Testis (tissue), 2 donors: ENCODE data around the gene GSG1L.

Experiments used
- CTCF ChIP-seq, 3 experiments: fragments of 450-650 bp in 2 of 3; fragments of 200-600 bp in 1 of 3; sonication (generic) in 1 of 3; IDR thresholded peaks; one replicate each; pipeline ENCODE4 v1.5.1; 2016 to 2019; ENCODE audit warnings: antibody characterized with exemption in 3 of 3, mild to moderate bottlenecking in 2 of 3, moderate library complexity in 1 of 3
- POLR2A ChIP-seq: fragments of 450-650 bp; IDR thresholded peaks from one replicate; pipeline ENCODE4 v1.6.1; 2017; ENCODE audit warnings: antibody characterized with exemption, mild to moderate bottlenecking, moderate library complexity

DNA sequence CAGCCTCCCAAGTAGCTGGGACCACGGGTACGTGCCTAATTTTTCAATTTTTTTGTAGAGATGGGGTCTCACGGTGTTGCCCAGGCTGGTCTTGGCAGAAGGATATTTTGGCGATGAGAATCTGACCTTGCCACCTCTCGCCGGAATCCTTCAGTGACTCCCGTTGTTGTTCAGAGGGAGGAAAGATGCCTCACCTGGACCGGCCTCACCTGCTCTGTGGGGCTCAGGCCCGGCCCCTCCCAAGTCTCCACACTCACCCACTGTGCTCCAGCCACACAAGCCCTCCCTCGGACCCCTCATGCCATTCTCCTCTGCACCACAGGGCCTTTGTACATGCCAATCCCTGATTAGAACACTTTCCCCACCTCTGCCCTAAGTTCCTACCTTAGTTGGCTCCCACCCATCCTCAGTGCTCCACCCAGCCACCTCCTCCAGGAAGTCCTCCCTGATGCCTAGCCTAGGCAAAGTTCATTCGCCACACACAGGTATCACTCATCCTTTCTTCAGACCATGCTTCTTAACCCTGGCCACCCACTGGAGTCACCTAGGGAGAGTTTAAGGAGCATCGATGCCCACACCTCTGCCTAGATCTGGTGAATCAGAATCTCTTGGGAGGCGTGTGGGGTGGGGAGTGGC lies 136.1 kb downstream of the GSG1L start:
- TF ChIP-seq CTCF (IDR thresholded peaks at IDR 0.05) (no peak), POLR2A (no peak)
